Neuron (in vitro differentiated cells): Measurements from ENCODE around the gene PSD.

Source experiments
- H2AFZ ChIP-seq: one replicate; pipeline ENCODE4 v1.6.1; 2013; ENCODE audit warnings: low read depth, mild to moderate bottlenecking, inconsistent platforms, low read length, moderate library complexity
- H3K27me3 ChIP-seq: one replicate; pipeline ENCODE4 v1.6.1; 2013; ENCODE audit warnings: low read length; ENCODE audit not compliant: insufficient read depth
- H3K36me3 ChIP-seq: one replicate; pipeline ENCODE4 v1.6.1; 2013; ENCODE audit warnings: low read length; ENCODE audit not compliant: insufficient read depth
- H3K4me1 ChIP-seq: one replicate; pipeline ENCODE4 v1.6.1; 2013; ENCODE audit warnings: low read length; ENCODE audit not compliant: insufficient read depth
- H3K4me3 ChIP-seq: 2 replicates; pipeline ENCODE4 v1.5.1; 2013; ENCODE audit warnings: mild to moderate bottlenecking, low read length, moderate library complexity
- H3K9me3 ChIP-seq: one replicate; pipeline ENCODE4 v1.6.1; 2013; ENCODE audit warnings: low read length

PSD gene

DNA sequence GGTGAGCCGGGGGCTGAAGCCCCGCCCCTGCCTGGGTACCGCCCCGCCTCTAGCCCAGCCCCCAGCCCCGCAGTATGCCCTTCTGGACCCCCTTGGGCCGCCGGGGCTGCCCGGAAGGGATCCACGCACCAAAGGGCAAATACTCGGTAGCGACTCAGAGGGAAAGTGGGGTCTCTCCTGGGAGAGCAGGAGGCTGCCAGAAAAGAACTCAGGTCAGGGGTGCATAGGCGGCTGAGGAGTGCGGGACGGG, 2.8 kb upstream of the PSD start:
- Histone ChIP-seq H3K4me1 (peaks cover 45% of the 10 kb centered on the region), H3K9me3 (no peaks in the 10 kb centered on the region), H3K4me3 (peak overlapping the region; percentile 82), H3K27me3 (no peaks in the 10 kb centered on the region), H3K36me3 (peaks cover 19% of the 10 kb centered on the region), H2AFZ (no peak overlapping the region)

DNA sequence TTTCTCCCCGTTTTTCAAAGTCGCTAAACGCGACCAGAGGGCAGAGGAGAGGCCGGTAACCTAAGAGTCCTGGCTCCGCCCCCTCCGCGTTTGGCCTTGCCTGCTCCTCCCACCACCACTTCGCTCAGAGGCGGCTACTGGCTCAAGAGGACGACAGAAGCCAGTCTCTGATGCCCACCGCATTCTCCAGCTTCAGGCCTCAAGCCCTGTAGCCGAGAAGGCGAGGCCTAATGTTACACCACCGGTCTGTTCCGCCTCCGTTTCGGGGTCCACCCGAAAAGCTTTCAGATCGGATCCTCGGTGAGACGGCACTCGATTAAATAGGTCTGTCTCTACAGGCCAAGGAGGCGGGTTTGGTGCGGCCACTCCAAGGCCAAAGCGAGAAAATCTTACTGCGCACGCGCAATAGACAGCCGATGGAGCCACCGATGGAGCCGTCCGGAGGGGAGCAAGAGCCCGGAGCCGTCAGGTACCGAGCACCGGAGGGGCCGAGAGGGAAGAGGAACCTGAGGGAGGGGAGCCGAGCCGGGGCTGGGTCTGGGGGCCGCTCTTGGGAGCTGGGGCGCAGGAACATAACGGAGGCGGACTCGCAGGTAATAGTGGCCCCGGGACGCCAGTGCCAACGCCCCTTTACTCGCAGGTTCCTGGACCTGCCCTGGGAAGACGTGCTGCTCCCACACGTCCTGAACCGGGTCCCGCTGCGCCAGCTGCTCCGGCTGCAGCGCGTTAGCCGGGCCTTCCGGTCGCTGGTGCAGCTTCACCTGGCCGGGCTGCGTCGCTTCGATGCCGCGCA, 2.3 kb upstream of the PSD start, which contains the start of gene FBXL15:
FBXL15 (plus strand) TSS at position 123 of the 793 bp plus-strand sequence; CDS start at position 417, 294 bp downstream.
- Histone ChIP-seq H3K4me1 (peaks cover 42% of the 10 kb centered on the region), H3K27me3 (no peaks in the 10 kb centered on the region), H3K36me3 (peaks cover 19% of the 10 kb centered on the region), H3K4me3 (peak within 1 kb of the TSS; percentile 82), H2AFZ (peak within 1 kb of the TSS; percentile 42), H3K9me3 (no peaks in the 10 kb centered on the region)

DNA sequence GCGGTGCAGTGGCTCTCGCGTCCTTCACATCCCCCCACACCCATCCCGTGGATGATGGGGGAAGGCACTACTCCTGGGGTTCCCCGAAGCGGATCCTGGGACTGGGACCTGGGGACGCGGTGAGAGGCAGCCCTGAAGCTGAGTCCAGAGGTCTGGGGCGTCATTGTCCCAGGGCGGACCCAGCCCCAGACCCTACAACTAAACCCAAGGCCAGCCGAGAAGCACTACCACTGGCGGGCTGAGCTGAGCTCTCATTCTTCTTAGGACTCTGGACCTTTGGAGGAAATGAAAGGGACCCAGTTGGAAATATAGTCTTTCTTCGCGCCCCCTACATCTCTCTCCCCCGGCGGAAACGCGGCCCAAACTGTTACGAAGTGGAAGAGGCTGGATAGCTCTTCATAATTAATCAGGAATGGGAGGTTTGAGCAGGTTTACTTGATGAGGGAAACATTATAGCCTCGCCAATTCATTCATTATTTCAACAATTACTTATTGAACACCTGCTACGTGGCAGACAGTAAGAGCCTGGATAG, 1.7 kb upstream of the PSD start:
- peaks cover 19% of the 10 kb centered on the region for H3K36me3 ChIP-seq
- H3K9me3 ChIP-seq, result no peaks in the 10 kb centered on the region
- H3K4me3 ChIP-seq, result peak overlapping the region; percentile 82
- H2AFZ ChIP-seq, result peak overlapping the region; percentile 42
- H3K4me1 ChIP-seq, result peaks cover 37% of the 10 kb centered on the region
- H3K27me3 ChIP-seq, result no peaks in the 10 kb centered on the region

DNA sequence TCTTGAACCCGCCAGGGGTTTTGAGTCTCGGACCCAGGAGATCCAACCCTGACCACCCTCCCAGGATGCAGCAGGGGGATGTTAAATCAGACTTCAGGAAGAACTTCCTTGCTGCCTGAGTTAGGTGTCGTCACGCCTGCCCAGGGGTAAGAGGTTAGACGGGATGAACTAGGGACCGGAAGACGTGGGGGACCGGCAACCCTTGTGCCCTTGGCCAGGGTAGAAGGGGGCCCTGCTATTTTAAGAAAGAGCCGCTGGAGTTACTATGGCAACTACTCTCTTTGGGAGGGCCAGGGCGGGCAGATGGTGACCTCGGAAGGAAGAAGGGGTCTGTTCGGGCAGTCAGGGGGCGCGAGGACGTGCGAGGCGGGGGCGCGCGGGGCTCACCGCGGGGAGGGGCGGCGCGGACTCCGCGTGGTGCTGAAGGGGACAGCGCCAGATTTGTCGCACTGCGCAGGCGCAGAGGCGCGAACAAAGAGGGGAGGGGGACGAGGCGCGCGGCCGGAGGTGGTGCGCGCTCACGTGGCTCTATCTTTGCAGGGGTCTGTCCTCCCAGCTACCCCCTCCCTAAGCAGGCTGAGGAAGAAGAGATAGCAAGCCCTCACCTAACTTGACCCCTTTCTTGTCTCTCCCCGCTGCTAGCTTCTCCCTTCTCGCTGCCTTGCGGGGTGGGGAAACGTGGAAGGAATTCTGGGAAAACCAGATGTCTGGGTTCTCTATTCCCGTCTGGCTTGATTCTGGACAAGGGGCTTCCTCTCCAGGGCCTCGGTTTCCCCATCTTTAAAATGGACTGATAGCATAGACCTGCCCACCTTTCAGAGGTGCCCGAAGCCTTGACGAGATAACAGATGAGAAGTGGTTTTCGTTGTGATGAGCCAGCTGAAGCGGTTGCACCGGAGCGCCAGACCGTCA, 940 bp upstream of the PSD start:
- Histone ChIP-seq H2AFZ (peak overlapping the region; percentile 27), H3K36me3 (peaks cover 16% of the 10 kb centered on the region), H3K9me3 (no peaks in the 10 kb centered on the region), H3K27me3 (no peaks in the 10 kb centered on the region), H3K4me1 (peaks cover 41% of the 10 kb centered on the region), H3K4me3 (peak overlapping the region; percentile 82)

DNA sequence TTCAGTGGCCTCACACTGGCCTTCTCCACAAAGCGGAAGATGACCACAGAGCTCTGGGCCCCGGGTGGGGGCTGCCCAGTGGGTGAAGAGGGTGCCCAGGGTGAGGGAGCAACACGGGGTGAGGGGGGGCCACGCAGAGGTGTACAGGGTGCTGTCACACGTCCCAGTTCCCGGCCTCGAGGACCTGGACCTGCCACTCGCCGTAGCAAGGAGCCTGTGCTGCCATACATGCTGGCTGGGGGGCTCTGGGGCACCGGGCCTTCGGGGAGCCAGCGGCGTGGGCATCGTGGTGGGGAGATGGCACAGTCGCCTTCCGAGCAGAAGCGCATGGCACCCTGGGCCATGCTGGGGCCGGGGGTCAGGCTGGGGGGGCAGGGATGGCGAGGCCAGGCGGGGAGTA, 1.9 kb downstream of the PSD start:
- H3K4me3 ChIP-seq, result no peak overlapping the region
- peaks cover 60% of the 10 kb centered on the region for H3K4me1 ChIP-seq
- no peaks in the 10 kb centered on the region for H3K27me3 ChIP-seq
- no peaks in the 10 kb centered on the region for H3K9me3 ChIP-seq
- H2AFZ ChIP-seq, result no peak overlapping the region
- no peaks in the 10 kb centered on the region for H3K36me3 ChIP-seq

DNA sequence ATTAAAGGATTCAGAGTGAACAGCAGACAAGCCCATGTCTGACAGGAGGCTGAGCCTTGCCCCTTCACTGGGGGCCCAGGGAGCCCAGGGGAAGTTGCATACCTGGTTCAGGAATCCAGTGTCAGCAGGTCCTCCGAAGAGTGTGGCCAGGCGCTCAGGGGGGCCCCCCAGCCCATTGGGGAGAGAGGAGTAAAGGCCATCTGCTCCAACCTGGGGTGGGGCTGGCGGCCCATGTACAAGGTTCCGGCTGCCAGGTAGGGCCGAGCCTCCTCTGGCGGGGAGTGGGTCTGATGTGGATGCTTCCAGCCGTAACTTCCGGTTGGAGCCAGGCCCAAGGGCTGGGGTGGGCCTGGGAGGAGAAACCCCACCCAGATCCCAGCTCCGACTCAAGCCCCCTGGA, 2.3 kb downstream of the PSD start:
- Histone ChIP-seq H3K4me3 (no peak overlapping the region), H3K36me3 (no peaks in the 10 kb centered on the region), H2AFZ (no peak overlapping the region), H3K4me1 (peaks cover 61% of the 10 kb centered on the region), H3K9me3 (no peaks in the 10 kb centered on the region), H3K27me3 (no peaks in the 10 kb centered on the region)

DNA sequence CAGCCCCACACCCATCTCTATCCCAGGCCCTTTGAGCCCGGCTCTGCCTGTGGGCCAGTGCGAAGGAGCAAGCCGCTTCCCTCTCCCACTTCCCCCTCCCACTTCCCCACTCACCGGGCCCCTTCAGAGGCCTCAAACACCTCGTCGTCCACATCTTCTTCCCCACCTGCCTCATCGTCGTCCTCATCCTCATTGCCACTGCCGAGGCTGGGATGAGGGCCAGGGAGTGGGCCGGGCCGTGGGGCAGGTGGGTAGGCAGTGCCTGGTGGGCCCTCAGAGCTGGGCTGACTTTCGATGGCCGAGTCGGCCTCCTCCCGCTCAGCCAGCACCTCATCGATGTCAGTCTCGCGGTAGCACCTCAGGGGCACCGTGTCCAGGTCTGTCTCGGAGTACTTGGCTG, 3.8 kb downstream of the PSD start:
- peaks cover 70% of the 10 kb centered on the region for H3K4me1 ChIP-seq
- H3K36me3 ChIP-seq, result no peaks in the 10 kb centered on the region
- H3K9me3 ChIP-seq, result no peaks in the 10 kb centered on the region
- no peaks in the 10 kb centered on the region for H3K27me3 ChIP-seq
- H3K4me3 ChIP-seq, result no peak overlapping the region
- no peak overlapping the region for H2AFZ ChIP-seq

DNA sequence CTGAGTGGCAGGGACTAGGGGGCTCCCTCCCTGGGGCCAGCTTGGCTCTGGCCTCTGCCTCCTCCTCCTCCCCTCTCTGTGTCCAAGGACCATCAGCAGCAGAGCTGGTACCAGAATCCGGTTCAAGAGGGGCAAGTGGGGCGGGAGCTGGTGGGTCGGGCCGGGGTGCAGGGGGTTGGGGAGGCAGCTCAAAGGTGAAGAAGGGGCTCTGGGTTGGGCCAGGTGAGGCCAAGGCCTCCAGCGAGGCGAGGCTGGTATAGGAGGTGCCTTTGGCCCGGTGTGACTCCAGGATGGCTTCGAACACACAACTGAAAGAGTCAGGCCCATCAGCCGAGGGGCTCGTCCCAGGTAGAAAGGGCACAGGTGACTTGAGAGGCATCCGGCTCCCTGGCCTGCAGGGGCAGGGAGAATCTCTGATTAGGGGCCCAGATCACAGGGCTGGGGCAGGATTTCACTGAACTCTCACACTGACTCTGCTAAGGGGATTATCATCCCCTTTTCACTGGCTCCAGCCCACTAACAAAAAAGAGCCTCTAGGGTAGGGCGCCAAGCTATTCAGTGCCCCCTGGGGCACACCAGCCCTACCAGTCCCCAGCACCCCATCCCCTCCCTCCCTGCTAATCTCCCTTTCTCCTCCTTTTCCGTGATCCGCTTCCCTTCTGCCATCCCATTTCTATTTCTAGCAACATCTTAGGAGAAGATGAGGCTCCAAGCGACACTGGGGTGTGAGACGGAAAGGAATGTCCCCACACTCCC, 4.6 kb downstream of the PSD start:
- Histone ChIP-seq H3K27me3 (no peaks in the 10 kb centered on the region), H2AFZ (no peak overlapping the region), H3K36me3 (no peaks in the 10 kb centered on the region), H3K9me3 (no peaks in the 10 kb centered on the region), H3K4me3 (no peak overlapping the region), H3K4me1 (peaks cover 72% of the 10 kb centered on the region)

DNA sequence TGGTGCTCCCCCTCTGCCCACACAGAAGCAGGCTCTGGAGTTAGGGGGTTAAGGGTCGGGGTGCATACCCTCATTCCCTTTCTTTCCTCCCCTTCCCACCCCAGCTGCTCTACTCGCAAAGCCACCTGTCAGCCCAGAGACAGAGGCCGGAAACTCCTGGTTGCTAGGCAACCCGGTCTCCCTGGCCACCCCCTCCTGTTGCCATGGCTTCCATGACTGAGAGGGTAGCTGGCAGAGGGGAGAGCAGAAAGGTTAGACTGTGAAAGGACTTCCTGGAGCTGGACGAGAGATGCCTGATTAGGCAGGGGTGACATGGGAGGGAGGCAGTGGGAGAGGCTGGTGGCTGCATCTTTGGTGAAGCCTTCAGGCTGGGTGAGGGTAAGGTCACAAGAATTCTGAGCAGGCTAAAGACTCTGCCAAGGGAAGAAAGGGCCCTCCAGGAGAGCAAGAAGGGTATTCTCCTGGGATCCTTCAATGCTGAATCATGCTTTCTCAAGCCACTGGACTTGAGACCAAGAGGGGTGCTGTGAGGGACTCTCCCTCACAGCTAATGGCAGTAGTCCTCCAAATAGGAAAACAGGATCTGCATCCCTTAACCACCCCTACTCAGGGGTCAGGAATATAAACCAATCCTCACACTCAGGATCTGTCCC, 5.4 kb downstream of the PSD start:
- H3K9me3 ChIP-seq, result no peaks in the 10 kb centered on the region
- H2AFZ ChIP-seq, result no peak overlapping the region
- H3K27me3 ChIP-seq, result no peaks in the 10 kb centered on the region
- H3K4me1 ChIP-seq, result peaks cover 68% of the 10 kb centered on the region
- H3K4me3 ChIP-seq, result no peak overlapping the region
- no peaks in the 10 kb centered on the region for H3K36me3 ChIP-seq

DNA sequence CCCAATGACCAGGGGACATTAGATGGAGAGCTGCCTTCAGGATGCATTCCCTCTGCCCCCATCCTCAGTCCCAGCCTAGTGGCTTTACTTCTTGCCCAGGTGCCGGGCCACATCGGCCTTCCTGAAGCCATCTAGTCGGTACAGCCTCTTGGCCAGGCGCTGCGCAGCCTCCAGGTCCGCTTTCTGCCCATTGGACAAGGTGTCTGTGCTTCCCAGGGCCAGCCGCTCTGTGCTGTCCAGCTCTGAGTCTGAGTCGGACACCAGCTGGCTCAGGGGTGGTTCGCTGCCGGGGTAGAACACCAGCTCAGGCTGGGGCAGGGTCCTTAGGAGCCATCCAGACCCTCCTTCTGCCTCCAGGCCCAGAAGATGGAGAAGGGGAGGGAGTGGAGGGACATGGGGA, 6.3 kb downstream of the PSD start:
- Histone ChIP-seq H3K36me3 (no peaks in the 10 kb centered on the region), H3K27me3 (no peaks in the 10 kb centered on the region), H2AFZ (no peak overlapping the region), H3K4me3 (no peak overlapping the region), H3K9me3 (no peaks in the 10 kb centered on the region), H3K4me1 (peaks cover 67% of the 10 kb centered on the region)

DNA sequence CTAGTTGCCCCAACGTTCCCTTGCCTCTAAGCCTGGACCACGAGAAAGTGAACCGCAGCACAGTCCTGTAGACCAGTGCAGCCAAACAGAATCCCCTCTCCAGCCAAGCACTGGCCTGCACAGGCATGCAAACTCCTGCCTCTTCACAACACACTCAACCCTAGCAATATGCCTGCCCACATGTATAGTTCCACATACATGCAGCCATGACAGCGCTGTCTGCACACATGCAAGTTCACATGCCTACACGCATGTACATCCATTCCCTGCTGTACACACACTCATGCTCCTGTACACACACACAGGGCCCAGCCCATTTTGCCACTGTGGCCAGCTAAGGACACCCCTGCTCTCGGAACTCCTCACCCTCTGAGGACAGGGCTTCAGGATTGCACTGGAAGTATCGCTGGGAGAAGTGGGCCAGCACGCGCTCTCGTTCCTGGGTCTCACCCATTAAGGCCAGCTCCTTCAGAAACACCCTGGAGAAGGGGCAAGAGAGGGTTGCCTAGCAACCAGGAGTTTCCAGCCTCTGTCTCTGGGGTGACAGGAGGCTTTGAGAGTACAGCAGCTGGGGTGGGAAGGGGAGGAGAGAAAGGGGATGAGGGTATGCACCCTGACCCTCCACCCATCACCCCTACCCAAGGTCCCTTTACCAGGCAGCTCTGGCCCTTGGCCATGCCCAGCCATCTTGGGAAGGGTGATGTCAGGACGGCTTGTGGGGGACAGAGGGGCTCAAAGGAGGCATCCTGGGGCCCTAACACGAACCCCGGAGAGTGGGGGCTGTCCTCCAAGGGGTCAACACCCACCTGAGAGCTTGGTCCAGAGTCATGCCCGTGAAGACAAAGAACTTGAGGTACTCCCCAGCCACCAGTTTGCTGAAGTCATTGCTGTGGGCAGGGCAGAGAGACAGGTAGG, 7.0 kb downstream of the PSD start:
- no peak overlapping the region for H3K4me3 ChIP-seq
- peaks cover 67% of the 10 kb centered on the region for H3K4me1 ChIP-seq
- no peaks in the 10 kb centered on the region for H3K9me3 ChIP-seq
- H2AFZ ChIP-seq, result no peak overlapping the region
- no peaks in the 10 kb centered on the region for H3K36me3 ChIP-seq
- H3K27me3 ChIP-seq, result no peaks in the 10 kb centered on the region
